NCI-H1048 (cell line): ENCODE data around the gene GRK1.
A peak's percentile ranks its signal among the peaks of the same experiment; 100 is the strongest.

Source experiments
- DNase-seq: peaks from one replicate; lab custom pipeline; 2025; lab: John Stamatoyannopoulos, UW

The GRK1 gene

DNA sequence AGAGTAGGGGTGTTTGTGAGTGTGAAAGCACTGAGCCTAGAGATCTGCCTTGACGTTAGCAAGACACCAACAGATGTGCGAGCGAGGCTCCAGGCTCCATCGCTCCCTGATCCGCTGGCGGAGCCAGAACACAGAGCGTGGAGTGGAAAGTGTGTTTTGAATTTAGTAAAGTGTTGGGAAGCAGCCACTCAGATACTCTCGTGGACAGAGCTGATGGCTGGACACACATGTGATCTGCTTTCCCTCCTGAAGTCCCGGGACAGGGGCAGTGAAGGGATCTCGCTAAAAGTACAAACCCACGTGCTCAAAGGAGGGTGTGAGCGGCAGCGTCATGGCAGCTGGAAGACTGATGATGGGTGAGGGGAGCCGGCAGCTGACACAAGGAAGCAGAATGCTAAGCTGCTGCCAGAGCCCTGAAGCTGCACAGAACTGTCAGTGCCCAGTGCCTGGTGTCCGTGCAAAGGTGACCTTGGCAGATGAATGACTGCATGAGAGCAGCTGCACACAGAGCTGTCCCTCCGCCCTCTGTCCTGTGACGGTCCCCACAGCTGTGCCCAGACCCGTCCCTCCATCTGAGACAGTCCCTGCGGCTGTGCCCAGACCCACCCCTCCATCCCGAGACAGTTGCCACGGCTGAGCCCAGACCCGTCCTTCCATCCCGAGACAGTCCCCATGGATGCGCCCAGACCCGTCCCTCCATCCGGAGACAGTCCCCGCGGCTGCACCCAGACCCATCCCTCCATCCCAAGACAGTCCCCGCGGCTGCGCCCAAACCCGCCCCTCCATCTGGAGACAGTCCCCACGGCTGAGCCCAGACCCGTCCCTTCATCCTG lies 62.4 kb downstream of the GRK1 start:
- no peak for DNase-seq

GRCh38 chr13:113730258-113730691 lies 63.3 kb downstream of the GRK1 start:
- DNase-seq: no peak

DNA sequence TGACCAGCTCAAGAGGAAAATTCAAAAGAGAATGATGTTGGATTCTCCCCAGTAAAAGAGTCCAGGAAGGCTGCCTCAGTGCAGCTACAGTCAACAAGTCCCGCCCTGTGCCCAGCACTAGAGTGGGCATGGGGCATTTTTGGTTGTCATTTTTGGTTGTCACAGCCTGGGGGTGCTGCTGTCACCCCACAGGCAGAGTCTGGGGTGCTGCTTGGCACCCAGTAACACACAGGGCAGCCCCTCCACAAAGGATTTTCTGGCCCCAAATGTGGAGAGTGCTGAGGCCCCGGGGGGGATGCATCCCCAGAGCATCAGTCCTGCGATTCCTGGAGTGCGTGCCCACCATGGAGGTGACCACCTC lies 63.8 kb downstream of the GRK1 start:
- DNase-seq: no peak

DNA sequence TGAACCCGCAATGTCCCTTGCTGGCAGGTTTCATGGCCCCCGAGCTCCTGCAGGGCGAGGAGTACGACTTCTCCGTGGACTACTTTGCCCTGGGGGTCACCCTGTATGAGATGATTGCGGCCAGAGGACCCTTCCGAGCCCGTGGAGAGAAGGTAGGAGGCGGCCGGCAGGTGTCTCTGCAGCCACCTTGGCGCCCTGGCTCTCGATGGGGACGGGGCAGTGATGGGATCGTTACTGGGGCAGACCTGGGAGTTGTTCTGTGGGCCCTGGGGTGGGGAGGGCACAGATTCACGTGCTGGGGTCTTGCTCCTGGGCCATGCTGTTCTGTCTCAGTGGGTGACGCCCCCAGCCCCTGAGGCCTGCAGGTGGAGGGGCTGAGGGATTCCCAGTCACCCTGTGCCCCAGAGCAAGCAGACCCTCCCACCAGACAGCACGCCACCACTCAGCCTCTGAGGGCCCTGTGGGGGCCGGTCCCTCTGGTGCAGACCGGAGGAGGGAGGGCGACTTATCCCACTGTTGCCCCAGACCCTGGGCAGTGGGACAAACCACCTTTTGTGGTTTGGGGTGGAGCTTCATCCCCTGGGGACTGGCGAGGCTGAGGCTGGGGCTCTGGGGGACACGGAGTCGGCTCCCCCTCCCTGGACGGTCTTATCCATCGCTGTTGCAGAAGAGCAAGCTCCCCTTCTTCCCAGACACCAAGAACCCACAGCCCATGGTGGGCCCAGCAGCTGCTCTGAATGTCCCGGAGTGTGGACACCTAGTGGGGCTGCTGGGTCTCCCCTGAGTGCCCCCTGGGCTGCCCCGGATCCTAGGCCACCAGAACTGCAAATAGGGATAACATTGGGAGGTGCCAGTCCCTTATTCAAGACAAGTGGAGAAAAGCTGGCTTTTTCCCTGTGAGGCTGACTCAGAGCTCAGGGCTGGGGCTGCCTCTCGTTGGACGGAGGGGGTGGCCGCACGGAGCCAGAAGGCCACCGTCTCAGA lies 64.5 kb downstream of the GRK1 start:
- no peak for DNase-seq

- no peak for DNase-seq
Observed at GRCh38 chr13:113732176-113732960, 65.3 kb downstream of the GRK1 start.

DNA sequence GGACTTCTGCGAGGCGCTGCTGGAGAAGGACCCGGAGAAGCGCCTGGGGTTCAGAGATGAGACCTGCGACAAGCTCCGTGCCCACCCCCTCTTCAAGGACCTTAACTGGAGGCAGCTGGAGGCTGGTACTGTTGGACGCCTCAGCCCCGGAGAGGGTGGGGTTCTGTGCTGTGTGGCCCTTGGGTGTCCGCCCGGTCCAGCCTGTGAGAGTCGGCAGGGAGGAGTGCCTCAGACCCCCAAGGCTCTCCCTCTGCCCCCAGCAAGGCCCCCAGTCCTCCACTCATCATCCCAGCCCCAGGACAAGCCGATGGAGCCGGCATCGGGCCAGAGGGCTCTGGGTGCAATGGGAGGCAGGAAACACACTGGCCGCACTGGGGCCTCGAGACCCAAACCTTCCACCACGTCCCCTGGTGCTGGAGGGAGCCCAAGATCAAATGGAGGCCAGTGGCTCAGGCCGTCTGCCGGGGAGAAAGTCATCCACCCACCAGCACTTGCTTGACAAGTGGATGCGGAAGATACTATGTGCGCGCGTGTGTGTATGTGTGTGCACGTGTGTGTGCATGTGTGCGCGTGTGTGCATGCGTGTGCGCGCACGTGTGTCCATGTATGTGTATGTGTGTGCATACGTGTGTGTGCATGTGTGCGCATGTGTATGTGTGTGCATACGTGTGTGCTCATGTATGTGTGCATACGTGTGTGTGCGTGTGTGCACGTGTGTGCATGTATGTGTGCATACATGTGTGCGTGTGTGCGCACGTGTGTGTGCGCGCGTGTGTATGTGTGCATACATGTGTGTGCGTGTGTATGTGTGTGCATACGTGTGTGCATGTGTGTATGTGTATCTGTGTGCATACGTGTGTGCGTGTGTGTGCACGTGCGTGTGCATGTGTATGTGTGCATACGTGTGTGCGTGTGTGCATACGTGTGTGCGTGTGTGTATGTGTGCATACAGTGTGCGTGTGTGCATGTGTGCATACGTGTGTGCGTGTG lies 66.2 kb downstream of the GRK1 start:
- no peak for DNase-seq

DNA sequence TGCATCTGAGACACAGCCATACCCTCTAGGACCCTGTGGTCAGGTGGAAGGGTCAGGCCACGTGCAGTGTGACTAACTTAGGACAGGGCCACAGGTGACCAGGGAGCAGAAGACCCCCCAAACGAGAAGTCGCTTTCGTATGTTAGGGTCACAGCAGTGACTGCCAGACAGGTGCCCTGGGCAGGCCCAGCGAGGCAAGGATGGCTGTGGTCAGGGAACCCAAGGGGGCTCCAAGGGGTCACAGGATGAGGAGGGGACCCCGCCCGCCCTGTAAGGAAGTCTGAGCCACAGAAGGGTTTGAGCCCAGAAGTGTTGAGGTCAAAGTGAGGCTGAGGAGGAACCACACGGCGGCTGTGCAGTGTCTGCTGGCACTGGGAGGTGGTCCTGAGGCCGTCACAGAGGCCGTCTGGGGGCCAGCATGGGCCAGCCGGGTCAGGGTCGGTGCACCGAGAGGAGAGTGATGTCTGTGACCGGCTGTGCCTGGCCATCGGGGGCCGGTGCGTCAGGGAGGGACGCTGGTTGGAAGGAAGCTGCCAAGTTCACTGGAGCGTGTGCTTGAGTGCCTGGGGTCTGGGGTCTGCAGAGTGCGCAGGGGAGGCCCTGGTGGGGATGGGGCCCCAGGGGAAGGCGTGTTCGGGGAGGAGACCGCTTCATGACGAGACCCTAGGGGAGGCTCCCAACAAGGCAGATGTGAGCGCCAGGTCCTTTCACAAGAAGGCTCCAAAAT lies 67.2 kb downstream of the GRK1 start:
- no peak for DNase-seq

DNA sequence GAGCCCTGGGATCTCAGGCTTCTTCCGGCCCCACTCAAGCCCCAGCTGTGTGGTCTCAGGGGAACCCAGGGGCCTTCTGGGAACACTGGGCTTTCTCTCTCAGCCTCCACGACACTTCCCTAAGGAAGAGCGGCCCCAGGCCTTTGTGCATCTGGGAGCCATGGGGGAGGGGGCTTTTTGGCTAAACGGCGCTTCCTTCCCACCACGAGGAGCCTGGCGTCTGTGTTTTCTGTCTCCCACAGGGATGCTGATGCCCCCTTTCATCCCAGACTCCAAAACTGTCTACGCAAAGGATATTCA lies 67.8 kb downstream of the GRK1 start:
- DNase-seq: no peak

DNA sequence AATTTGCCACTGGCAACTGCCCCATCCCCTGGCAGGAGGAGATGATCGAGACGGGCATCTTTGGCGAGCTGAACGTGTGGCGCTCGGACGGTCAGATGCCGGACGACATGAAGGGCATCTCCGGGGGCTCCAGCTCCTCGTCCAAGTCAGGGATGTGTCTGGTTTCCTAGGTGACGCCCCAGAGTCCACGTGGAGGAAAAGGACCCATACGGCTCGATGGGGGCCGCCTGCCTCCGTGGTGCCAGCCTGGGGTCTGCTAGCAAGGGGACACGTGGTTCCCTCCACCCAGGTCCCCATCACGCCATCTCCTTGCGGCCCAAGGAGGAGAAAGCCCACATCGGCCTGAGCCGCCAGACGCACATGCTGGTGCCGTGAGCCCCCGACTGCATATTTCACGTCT lies 68.2 kb downstream of the GRK1 start:
- DNase-seq: no peak

DNA sequence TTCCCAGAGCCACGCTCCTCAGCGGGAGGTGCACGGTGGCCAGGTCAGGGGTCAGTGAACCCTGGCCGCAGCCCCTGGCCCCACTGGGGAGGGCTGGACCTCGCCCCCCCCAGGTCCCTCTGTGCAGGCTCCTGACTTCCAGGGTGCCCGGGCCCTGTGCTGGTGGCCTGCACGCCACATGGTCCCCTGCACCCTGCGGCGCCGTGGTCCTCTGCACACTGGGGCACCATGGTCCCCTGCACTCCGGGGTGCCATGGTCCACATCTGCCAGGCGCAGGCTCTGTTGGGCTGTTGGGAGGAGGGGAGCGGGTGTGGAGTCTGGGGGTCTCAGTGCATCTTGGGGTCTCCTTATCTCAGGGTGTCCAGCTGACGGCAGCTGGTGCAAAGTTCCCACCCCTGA lies 68.7 kb downstream of the GRK1 start:
- no peak for DNase-seq

- DNase-seq: no peak
Observed at GRCh38 chr13:113736258-113736731, 69.3 kb downstream of the GRK1 start.

DNA sequence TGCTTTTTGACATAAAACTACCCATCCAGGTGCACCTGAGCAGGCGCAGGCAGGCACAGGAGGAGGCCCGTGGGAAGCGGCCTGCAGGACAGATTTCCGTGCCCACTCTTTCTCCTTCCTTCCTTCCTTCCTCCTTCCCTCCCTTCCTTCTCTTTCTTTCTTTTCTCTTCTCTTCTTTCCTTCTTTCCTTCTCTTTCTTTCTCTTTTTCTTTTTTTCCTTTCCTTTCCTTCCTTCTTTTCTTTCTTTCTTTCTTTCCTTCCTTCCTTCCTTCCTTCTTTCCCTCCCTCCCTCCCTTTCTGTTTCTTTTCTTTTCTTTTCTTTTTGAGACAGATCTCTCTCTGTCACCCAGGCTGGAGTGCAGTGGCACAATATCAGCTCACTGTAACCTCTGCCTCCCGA lies 70.8 kb downstream of the GRK1 start:
- no peak for DNase-seq

- DNase-seq: no peak
Observed at GRCh38 chr13:113739527-113740285, 72.7 kb downstream of the GRK1 start.

- DNase-seq: no peak
Observed at GRCh38 chr13:113740286-113740556, 73.2 kb downstream of the GRK1 start.

- no peak for DNase-seq
Observed at GRCh38 chr13:113740661-113741060, 73.6 kb downstream of the GRK1 start.

DNA sequence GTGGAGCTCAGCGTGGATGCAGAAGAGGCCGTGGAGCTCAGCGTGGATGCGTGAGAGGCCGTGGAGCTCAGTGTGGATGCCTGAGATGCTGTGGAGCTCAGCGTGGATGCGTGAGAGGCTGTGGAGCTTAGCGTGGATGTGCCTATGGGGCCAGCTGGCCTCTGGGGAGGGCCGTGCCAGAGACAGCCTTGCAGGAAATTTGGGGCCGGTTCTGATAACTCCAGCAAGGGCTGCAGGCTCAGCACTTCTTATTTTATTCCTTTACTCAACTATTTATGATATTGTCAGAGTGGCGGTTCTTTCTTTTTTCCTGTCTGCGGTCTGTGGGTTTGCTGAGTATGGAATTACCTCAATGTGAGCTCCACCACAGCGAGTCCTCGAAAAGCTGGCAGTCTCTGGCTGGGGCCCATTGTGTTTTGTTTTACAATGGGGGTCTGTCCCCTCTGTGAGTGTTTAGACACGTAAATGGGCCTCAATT lies 74.2 kb downstream of the GRK1 start:
- no peak for DNase-seq

- peak; percentile 7 for DNase-seq
Observed at GRCh38 chr13:113742000-113742441, 75.0 kb downstream of the GRK1 start.

- no peak for DNase-seq
Observed at GRCh38 chr13:113742445-113743120, 75.6 kb downstream of the GRK1 start.
